T-helper 22 cell (primary cell): ENCODE results near the gene PRAC1.
A peak's percentile ranks its signal among the peaks of the same experiment; 100 is the strongest.

Experiments used
- DNase-seq: peaks from one replicate; pipeline ENCODE4 v3.0.0-alpha.2; 2020; ENCODE audit warnings: low read depth

PRAC1 gene

DNA sequence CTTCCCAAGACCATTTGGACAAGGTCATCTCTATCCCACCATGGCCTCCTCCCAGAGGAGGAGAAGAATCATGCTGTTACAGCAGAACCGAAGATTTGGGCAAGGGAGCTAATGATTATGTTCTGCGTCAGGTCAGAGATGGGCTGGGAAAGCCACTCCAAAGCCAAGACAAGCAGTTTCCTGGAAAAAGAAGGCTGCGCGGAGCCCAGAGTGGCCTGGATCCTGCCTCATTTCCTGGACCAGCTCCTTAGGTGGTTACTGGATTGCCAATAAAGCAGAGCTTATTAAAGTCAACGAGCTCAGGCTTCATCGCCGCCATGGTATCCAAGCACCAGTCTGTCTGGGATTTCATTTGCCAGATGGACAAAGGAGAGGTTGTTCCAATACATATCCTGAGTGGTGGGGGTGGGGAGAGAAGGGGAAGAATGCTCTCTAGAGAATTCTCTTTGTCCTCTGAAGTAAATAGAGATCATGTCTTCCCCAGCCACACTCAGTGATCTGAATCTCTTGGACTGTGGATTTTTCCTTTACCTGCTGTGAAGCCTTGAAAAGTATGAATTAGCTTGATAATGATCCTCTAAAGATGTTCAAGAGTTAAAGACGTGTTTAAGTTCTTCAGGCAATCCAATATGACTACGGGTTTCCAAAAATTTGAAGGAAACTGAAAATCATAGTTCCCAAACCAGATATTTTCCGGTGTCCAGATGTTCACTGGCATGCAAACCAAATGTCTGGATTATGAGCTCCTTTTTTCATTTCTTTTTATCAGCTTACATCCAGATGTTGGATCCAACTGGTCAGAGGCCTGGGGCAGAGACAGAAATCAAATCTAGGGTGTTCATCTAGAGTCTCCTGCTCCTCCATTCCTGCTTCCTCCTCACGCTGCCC lies 17.7 kb downstream of the PRAC1 start:
- DNase-seq, result no peak

GRCh38 chr17:48701864-48702532 lies 20.3 kb downstream of the PRAC1 start:
- DNase-seq, result no peak

DNA sequence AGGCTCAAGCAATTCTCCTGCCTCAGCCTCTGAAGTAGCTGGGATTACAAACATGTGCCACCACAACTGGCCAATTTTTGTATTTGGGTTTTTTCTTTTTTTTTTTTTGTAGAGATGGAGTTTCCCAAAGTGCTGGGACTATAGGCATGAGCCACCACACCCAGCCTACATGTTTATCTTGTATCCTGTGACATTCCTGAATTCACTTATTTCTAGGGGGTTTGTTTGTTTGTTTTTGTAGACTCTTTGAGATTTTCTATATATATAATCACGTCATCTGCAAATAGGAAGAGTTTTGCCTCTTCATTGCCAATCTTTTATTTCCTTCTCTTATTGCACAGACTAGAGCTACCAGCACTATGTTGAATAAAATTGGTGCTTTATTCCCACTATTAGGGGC lies 29.1 kb downstream of the PRAC1 start:
- no peak for DNase-seq

DNA sequence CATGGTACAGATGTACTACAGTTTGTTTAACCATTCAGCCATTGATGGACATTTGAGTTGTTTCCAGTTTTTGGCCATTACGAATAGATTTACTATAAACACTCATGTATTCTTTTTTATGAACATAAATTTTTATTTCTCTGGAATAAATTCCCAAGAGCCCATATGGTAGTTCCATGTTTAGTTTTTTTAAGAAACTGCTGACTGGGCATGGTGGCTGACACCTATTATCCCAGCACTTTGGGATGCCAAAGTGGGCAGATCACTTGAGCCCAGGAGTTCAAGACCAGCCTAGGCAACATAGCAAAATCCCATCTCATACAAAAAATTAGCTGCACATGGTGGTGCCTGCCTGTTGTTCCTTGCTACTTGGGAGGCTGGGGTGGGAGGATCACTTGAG lies 30.3 kb downstream of the PRAC1 start:
- DNase-seq, result no peak

- no peak for DNase-seq
Observed at GRCh38 chr17:48690655-48691054, 31.7 kb downstream of the PRAC1 start.

DNA sequence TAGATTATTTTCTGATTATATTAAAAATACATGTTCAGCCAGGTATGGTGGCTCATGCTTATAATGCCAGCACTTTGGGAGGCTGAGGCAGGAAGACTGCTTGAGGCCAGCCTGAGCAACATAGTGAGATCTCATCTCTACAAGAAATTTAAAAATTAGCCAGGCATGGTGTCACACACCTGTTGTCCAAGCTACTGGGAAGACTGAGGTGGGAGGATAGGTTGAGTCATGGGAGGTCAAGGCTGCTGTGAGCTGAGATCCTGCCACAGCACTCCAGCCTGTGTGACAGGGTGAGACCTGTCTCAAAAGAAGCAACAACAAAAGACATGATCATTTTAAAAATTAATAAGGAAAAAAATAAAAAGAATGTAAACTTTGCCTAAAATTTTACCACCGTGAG lies 40.7 kb downstream of the PRAC1 start:
- DNase-seq, result no peak

DNA sequence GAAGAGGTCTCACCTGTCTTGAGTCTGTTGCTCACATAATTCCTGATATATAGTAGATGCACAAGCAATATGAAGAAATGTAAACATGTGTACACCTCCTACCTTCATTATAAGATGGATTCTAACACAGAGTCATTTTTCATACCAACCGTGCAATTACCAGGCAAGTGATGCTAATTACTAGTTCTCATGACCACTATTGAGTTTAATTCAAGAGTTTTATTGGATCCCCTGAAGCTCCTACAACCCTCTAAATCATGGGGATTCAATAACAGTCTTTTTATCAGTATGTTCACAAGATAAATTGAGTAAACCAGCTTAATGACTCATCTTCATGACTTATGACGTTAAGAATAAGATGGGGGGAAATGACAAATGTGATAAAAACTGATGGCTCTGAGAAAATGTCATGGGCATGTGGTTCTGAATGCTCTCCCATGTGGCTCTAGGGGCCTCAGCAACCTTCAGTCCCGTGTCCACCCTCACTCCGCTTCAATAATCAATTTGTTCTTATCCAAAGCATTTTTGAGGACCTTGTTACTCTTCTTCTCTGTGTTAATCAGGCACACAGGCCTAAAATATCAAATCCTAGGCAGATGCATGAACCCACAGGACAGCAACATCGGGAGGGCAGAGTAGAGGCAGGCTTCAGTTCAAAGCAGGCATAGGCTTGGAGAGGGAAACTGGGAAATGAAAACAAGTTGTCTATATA lies 42.8 kb downstream of the PRAC1 start:
- DNase-seq, result no peak

DNA sequence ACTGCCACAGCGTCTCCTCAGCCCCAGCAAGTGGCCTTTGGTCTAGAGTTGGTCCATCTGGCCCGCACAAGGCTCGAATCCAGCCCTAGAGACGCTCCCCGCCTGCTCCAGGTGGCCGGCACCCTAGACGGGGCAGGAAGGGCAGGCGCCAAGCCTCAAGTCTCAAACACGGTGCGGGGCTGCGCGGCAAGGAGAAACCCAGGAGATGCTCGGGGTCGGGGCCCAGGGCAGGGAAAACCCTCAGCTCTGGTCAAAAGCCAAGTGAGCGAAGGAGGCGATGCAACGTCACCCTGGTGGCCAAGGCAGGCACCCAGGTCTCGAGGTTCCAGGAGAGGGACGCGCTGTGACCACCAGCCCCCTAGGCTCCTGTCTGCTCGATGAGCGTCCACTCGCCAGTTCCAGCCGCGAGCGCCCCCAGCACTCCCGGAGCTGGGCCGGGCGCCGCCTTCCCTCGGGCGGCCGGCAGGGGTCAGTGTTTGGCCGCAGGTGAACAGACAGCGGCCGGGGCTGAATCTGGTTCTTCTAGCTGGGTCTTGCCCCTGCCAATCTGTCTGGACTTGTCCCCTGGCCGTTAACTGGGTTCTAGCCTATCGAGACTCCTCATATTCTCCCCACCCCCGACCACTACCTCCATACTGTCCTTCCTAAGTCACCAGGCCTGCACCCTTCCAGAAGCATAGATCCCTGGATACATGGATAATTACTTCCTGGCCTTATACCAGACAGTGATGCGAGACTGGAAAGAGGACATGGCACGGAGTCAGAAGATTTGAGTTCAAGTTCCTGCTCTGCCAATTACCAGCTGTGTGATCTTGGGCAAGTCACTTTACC lies 44.0 kb downstream of the PRAC1 start:
- DNase-seq, result peak; percentile 24

DNA sequence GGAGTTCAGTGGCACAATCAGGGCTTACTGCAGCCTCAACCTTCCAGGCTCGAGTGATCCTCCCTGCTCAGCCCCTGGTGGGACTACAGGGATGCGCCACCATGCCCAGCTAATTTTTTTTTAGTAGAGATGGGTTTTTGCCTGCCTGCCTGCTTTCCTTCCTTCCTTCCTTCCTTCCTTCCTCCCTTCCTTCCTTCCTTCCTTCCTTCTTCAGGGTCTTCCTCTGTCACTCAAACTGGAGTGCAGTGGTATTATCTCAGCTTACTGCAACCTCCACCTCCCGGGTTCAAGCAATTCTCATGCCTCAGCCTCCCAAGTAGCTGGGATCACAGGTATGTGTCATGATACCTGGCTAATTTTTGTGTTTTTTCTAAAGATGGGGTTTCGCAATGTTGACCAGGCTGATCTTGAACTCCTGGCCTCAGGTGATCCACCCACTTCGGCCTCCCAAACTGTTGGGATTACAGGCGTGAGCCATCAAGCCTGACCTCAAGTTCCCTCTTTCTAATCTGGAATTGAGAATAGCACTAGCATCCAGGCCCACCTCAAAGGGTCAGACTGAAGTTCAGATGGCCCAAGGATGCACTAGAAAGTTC lies 45.3 kb downstream of the PRAC1 start:
- DNase-seq, result no peak

DNA sequence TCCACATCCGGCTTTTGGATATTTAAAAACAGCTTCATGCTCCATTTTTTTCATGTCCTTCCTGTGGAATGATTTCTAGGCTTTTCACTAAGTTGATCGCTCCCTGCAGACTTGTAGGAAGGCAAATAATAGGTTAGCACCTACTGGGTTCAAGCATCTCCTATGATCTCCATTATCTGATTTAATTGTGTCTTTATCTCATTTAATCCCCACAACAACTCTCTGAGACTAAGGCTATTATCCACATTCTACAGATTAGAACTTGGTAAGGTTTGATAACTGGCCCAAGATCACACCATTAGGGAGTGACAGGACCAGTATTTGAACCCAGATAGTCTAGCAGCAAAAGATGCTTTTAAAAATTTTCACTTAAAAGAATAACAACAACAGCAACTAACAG lies 50.0 kb downstream of the PRAC1 start:
- DNase-seq, result no peak
